ENCODE measurements around the gene KIRREL1. TPM values are rescaled to one million over a fixed set of nuclear protein-coding genes. Genes with fewer than 3 reads are reported as not detected.
A peak's percentile ranks its signal among the peaks of the same experiment; 100 is the strongest.

The KIRREL1 gene
- total RNA-seq: 10 to 100 TPM; 19.7 to 21.2 TPM
- long read RNA-seq, partial matches to known transcripts: 0 of 1 reads
- long read RNA-seq, other reads (novel, unspliced or antisense): 1 of 1 reads

- intact Hi-C loops (cut with DNase I): loop anchor here (2.0 to 5.0 kb wide), 3 partner anchors 44 to 121 kb away; no protein-coding TSS in a partner anchor
- peak; percentile 74 for DNase-seq
- peak; percentile 70 to 86 for ATAC-seq
Observed at GRCh38 chr1:157993147-157993917, at the start of gene KIRREL1. KIRREL1 (plus strand) TSS chr1:157993645; CDS start chr1:157993677, 32 bp downstream.

GRCh38 chr1:157944663-157945280 lies 48.7 kb upstream of the KIRREL1 start:
- intact Hi-C loops (cut with DNase I): loop anchor here (5.0 kb wide), 2 partner anchors 62 to 362 kb away; no protein-coding TSS in a partner anchor
- DNase-seq (no peak), ATAC-seq (no peak)

DNA sequence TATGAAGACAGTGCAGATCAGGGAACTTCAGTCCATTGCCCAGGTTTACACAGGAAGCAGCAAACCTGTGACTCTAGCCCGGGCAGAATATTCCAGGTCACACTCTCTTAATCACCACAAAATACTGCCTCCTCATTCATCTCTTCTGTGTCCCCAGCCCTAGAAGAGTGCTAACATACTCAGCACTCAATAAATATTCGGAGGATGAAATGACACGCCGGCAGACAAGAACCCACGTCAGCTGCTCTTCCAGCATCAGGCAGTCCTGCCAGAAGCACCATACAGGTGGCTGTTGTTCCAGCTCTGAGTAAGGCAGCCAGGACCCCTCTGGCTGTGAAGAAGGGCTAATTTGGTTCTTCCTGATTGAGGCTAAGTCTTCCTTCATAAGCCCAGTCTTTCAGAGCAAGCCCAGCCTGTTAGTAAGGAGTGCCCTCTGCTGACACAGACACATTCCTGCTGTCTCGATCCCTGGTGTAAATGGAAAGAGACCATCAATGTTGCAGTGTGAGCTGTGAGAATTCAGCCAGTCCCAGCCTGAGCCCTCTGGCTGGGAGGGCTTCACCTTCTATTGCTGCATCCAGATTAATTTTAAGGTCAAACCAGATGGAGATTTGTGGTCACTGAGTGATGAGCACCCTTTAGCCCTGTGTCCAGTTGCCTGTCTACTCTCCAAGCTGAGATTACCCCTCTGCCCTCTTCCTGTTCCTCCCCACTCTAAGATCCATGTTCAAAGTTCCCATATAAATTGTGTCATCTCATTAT lies 45.0 kb upstream of the KIRREL1 start:
- ATAC-seq (peak; percentile 70 to 76), DNase-seq (no peak)
- intact Hi-C loops (cut with DNase I): loop anchor here (2.0 to 5.0 kb wide), 3 partner anchors 66 to 366 kb away; no protein-coding TSS in a partner anchor

DNA sequence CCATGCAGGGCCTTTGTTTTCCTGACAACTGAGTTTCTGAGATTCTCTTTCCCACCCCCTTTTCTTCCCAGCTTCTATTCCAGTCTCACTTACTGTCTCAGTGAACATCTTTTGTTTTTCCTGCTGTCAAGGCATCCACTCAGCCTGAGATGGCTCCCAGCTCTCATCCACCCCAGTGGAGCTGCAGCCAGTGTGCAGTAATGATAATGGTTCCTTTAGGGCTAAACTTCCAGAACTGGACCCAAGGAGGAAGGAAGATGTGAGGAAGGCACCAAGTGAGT lies 44.4 kb upstream of the KIRREL1 start:
- DNase-seq: no peak
- intact Hi-C loops (cut with DNase I): loop anchor here (2.0 to 5.0 kb wide), 3 partner anchors 67 to 367 kb away; no protein-coding TSS in a partner anchor
- ATAC-seq: no peak

DNA sequence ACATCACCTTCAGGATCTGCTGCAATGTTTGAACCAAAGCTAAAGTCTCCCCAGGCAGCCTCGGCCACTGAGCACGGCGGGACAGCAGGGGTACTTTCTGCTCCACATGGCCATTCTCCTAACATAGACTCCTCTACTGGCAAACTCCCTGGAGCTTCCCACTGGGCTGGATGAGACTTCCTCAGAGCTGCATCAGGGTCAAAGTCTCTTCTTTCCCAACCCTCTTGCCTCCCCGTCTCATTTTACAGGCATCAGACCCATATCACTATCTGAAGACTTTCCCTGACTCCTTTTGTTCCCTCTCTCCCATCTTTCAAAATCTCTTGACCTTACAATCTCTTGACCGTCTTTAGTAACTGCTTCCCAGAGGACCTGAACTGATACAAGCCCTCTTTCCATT lies 42.2 kb upstream of the KIRREL1 start:
- DNase-seq (no peak), ATAC-seq (no peak)
- intact Hi-C loops (cut with DNase I): no loop called here

GRCh38 chr1:157952601-157953000 lies 40.8 kb upstream of the KIRREL1 start:
- intact Hi-C loops (cut with DNase I): no loop called here
- ATAC-seq (no peak), DNase-seq (no peak)

GRCh38 chr1:157955221-157955620 lies 38.2 kb upstream of the KIRREL1 start:
- DNase-seq (no peak), ATAC-seq (no peak)
- intact Hi-C loops (cut with DNase I): no loop called here

GRCh38 chr1:157955857-157956256 lies 37.6 kb upstream of the KIRREL1 start:
- intact Hi-C loops (cut with DNase I): no loop called here
- DNase-seq (no peak), ATAC-seq (no peak)

DNA sequence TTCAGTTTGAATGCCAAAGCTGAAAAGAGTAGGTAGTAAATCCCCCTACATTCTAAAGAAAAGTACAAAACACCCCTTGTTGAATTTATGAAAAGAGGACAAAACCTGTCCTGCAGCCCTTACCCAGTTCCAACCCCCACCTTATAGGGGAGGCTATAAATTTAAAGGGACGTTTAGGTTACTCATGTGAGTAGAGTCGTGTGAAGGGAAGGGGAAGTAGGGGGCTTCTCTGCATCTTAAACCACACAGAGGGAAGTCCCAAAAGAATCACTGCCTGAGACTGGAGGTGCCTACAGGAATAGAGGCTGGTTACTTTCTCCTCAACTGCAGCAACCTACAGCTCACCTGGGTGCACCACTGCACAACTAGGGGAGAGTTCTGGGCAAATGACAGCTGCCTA lies 36.7 kb upstream of the KIRREL1 start:
- no peak for DNase-seq
- intact Hi-C loops (cut with DNase I): no loop called here
- ATAC-seq: no peak

GRCh38 chr1:157958263-157958662 lies 35.2 kb upstream of the KIRREL1 start:
- no peak for ATAC-seq

GRCh38 chr1:157959750-157960149 lies 33.7 kb upstream of the KIRREL1 start:
- ATAC-seq: no peak
- no peak for DNase-seq
- intact Hi-C loops (cut with DNase I): loop anchor here in 1 of 2 donors (10.0 kb wide), 2 partner anchors 1035 to 1115 kb away; partner anchors contain the start of gene AIM2

More at GRCh38 chr1:157958263-157958662, 35.2 kb upstream of the KIRREL1 start:
- DNase-seq: no peak
- intact Hi-C loops (cut with DNase I): no loop called here

GRCh38 chr1:157960773-157961172 lies 32.7 kb upstream of the KIRREL1 start:
- ATAC-seq: no peak
- intact Hi-C loops (cut with DNase I): loop anchor here in 1 of 2 donors (10.0 kb wide), 2 partner anchors 1034 to 1114 kb away; partner anchors contain the start of gene AIM2
- DNase-seq: no peak

DNA sequence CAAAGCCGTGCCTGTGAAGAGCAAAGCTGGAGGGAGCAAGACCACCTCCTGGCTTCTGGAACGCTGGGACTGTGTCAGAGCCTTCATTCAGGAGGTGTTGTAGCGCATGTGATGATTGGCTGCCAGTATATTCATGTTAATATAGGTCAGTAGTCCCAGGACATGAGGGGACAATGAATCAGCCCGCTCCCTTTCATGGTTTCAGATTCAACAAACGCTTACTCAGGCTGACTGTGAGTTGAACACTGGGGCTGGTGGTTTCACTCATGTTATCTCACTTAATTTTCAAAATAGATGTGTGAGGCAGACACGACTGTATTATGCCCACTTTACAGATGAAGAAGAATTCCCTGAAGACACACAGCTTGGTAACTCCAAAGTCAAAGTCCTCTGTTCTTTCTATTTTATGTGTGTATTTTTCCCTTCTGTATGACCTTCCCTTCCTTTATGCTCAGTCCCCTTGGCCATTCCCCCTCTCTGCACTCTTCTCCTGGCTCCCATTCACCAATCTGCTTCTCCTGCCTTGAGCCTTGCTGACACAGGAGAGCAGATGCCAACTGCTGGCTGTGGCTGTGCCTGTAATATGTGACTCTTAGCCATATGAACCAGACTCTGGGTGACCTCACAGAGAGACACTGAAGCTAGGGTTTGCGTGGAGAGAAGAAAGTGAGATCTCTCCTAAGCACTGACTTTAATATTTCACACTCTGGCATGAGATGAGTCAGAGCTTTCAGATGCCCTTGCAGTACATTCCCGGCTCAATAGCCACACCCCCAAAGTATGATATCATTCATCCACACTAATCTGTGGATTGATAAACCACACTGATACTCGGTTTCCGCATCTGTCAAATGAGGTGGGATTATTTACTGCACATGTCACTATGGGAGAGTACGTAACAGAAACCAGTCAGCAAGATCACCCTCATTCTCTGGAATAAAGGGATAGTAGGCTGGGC lies 31.4 kb upstream of the KIRREL1 start:
- intact Hi-C loops (cut with DNase I): loop anchor here in 1 of 2 donors (10.0 kb wide), 2 partner anchors 1033 to 1113 kb away; partner anchors contain the start of gene AIM2
- DNase-seq: no peak
- peak in 1 of 2 donors; percentile 83 for ATAC-seq

GRCh38 chr1:157963713-157964112 lies 29.7 kb upstream of the KIRREL1 start:
- intact Hi-C loops (cut with DNase I): loop anchor here in 1 of 2 donors (2.0 to 10.0 kb wide), 3 partner anchors 161 to 1111 kb away; partner anchors contain the start of gene AIM2
- DNase-seq (peak; percentile 67), ATAC-seq (peak; percentile 80 to 88)

- DNase-seq: no peak
- intact Hi-C loops (cut with DNase I): loop anchor here (2.0 to 10.0 kb wide), 4 partner anchors 157 to 1109 kb away; partner anchors contain the start of gene AIM2 (in 1 of the 2)
- ATAC-seq: no peak
Observed at GRCh38 chr1:157965584-157965983, 27.9 kb upstream of the KIRREL1 start.

GRCh38 chr1:157966031-157966537 lies 27.4 kb upstream of the KIRREL1 start:
- intact Hi-C loops (cut with DNase I): loop anchor here (5.0 to 10.0 kb wide), 3 partner anchors 156 to 1109 kb away; partner anchors contain the start of gene AIM2 (in 1 of the 2)
- ATAC-seq (no peak), DNase-seq (no peak)

DNA sequence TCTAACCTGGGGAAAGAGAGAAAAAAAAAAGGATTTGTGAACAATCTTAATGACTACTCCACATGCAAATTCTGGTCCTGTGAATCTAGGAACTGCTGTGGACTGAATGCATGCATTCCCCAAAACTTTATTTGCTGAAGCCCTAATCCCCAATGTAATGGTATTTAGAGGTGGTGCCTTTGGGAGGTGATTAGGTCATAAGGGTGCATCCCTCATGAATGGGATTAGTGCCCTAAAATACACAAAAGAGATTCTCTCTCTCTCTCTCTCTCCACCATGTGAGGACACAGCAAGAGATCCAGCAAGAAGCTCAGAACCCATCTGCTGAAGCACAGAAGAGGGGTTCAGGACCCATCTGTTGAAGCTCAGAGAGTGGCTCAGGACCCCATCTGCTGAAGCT lies 26.2 kb upstream of the KIRREL1 start:
- ATAC-seq (no peak), DNase-seq (no peak)
- intact Hi-C loops (cut with DNase I): loop anchor here (5.0 to 10.0 kb wide), 3 partner anchors 155 to 1108 kb away; partner anchors contain the start of gene AIM2 (in 1 of the 2)
